CD4-positive, alpha-beta memory T cell (primary cell): Measurements from ENCODE around the gene PPBP. TPM values are rescaled to one million over a fixed set of nuclear protein-coding genes. Genes with fewer than 3 reads are reported as not detected.

Experiments used
- CTCF ChIA-PET: fragments of 350-600 bp; sonication (Branson Sonifier 250); formaldehyde crosslinking; loops from one replicate; lab custom pipeline; 2021; ENCODE audit warnings: inconsistent platforms; ENCODE audit not compliant: partially characterized antibody; lab: Charles Lee
- POLR2A ChIA-PET: fragments of 350-600 bp; sonication (Branson Sonifier 250); formaldehyde crosslinking; loops from one replicate; lab custom pipeline; 2021; ENCODE audit not compliant: partially characterized antibody; lab: Charles Lee
- DNase-seq, 5 donors: peaks; one replicate each; pipeline versions ENCODE4 v3.0.0 to v3.0.0-alpha.2; 2020 to 2022; ENCODE audit warnings: mixed read lengths in 1 of 5
- H3K27ac ChIP-seq: one replicate; pipeline ENCODE4 v1.7.0; 2013; ENCODE audit warnings: low read depth, low read length
- H3K27me3 ChIP-seq: 2 replicates; pipeline ENCODE4 v1.7.0; 2013; ENCODE audit warnings: mild to moderate bottlenecking, low read length, moderate library complexity; ENCODE audit not compliant: insufficient read depth
- H3K36me3 ChIP-seq: 2 replicates; pipeline ENCODE4 v1.7.0; 2013; ENCODE audit warnings: mild to moderate bottlenecking, low read length, moderate library complexity; ENCODE audit not compliant: insufficient read depth
- H3K4me1 ChIP-seq: 2 replicates; pipeline ENCODE4 v1.7.0; 2013; ENCODE audit warnings: mild to moderate bottlenecking, low read length, moderate library complexity; ENCODE audit not compliant: insufficient read depth
- H3K4me3 ChIP-seq, 2 donors: one replicate each; pipeline ENCODE4 v1.7.0; 2013; ENCODE audit warnings: low read length in 2 of 2, mild to moderate bottlenecking in 1 of 2
- H3K9me3 ChIP-seq, 2 donors: one replicate each; pipeline ENCODE4 v1.7.0; 2013; ENCODE audit warnings: low read length in 2 of 2, control low read depth in 1 of 2; ENCODE audit not compliant: control insufficient read depth in 1 of 2
- H3K27ac Mint-ChIP-seq, 7 donors: one replicate each; pipeline ENCODE4 v1.8.0; 2020 to 2021; ENCODE audit warnings: mixed read lengths in 7 of 7, mild to moderate bottlenecking in 6 of 7, inconsistent platforms in 3 of 7, moderate library complexity in 3 of 7
- H3K27me3 Mint-ChIP-seq, 2 donors: one replicate each; pipeline ENCODE4 v1.8.0; 2020 to 2021; ENCODE audit warnings: mixed read lengths in 2 of 2
- H3K36me3 Mint-ChIP-seq, 2 donors: one replicate each; pipeline ENCODE4 v1.8.0; 2020 to 2021; ENCODE audit warnings: mixed read lengths in 2 of 2, inconsistent platforms in 1 of 2, mild to moderate bottlenecking in 1 of 2
- H3K4me1 Mint-ChIP-seq, 4 donors: one replicate each; pipeline ENCODE4 v1.8.0; 2020 to 2021; ENCODE audit warnings: mixed read lengths in 4 of 4, mild to moderate bottlenecking in 1 of 4
- H3K4me3 Mint-ChIP-seq, 8 donors: one replicate each; pipeline ENCODE4 v1.8.0; 2020 to 2021; ENCODE audit warnings: mixed read lengths in 8 of 8, mild to moderate bottlenecking in 7 of 8, moderate library complexity in 6 of 8, inconsistent platforms in 3 of 8
- H3K9me3 Mint-ChIP-seq, 8 donors: one replicate each; pipeline ENCODE4 v1.8.0; 2020 to 2021; ENCODE audit warnings: mixed read lengths in 8 of 8, mild to moderate bottlenecking in 5 of 8, inconsistent platforms in 3 of 8, moderate library complexity in 1 of 8
- intact Hi-C: fragments of 100-400 bp; cut with micrococcal nuclease; formaldehyde crosslinking; loops from one replicate; pipeline ENCODE4 v1.15.1; 2023
- polyA plus RNA-seq, 2 donors: library from polyadenylated mRNA; unstranded; fragments of 300-500 nt; fragmentation: Illumina TruSeq; gene quantifications; one replicate each; pipeline ENCODE4 v1.2.3, GENCODE V29; 2021
- total RNA-seq, 2 experiments: library from RNA; stranded (reverse); gene quantifications; one replicate each; pipeline ENCODE4 v1.2.3, GENCODE V29; 2021

PPBP gene, protein sequence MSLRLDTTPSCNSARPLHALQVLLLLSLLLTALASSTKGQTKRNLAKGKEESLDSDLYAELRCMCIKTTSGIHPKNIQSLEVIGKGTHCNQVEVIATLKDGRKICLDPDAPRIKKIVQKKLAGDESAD
- not detected for total RNA-seq
- polyA plus RNA-seq: under 1 TPM in 1 of 2 donors, not detected in 1; 0.40 TPM

GRCh38 chr4:73988061-73988460 lies at the start of gene PPBP:
Gene PPBP, minus strand, starts transcription at chr4:73988190. Its CDS starts 87 bp downstream, at chr4:73988103.
- no peaks in the 10 kb centered on the region for H3K9me3 ChIP-seq
- no peaks in the 10 kb centered on the region for H3K36me3 Mint-ChIP-seq
- H3K4me3 ChIP-seq: no peak within 1 kb of the TSS
- H3K4me1 ChIP-seq: no peaks in the 10 kb centered on the region
- H3K36me3 ChIP-seq: no peaks in the 10 kb centered on the region
- no peak for DNase-seq
- no peaks in the 10 kb centered on the region for H3K27me3 ChIP-seq
- ChIA-PET POLR2A (no interaction called here), CTCF (no interaction called here)
- peaks cover 0 to 2% (median 0%) of the 10 kb centered on the region in 8 donors for H3K9me3 Mint-ChIP-seq
- no peak within 1 kb of the TSS for H3K27ac ChIP-seq
- peaks cover 1 to 2% of the 10 kb centered on the region in 2 donors for H3K27me3 Mint-ChIP-seq
- intact Hi-C loops: no loop called here
- H3K27ac Mint-ChIP-seq: no peak within 1 kb of the TSS
- no peaks in the 10 kb centered on the region for H3K4me1 Mint-ChIP-seq
- no peak within 1 kb of the TSS for H3K4me3 Mint-ChIP-seq

- Histone ChIP-seq H3K4me1 (no peaks in the 10 kb centered on the region), H3K27ac (no peak overlapping the region), H3K27me3 (no peaks in the 10 kb centered on the region), H3K36me3 (no peaks in the 10 kb centered on the region), H3K9me3 (no peaks in the 10 kb centered on the region), H3K4me3 (no peak overlapping the region)
- H3K4me3 Mint-ChIP-seq: peak overlapping the region in 4 of 8 donors; percentile 61 to 84 (median 71)
- no peak overlapping the region for H3K27ac Mint-ChIP-seq
- peaks cover 0 to 7% (median 0%) of the 10 kb centered on the region in 8 donors for H3K9me3 Mint-ChIP-seq
- ChIA-PET CTCF (interaction anchor here (0.7 kb wide), 1 partner anchor 1736 kb away, joined by 3 read pairs; no protein-coding TSS in a partner anchor), POLR2A (no interaction called here)
- H3K36me3 Mint-ChIP-seq: no peaks in the 10 kb centered on the region
- DNase-seq: no peak
- peaks cover 29 to 30% of the 10 kb centered on the region in 2 donors for H3K27me3 Mint-ChIP-seq
- peaks cover 6 to 14% (median 11%) of the 10 kb centered on the region in 4 donors for H3K4me1 Mint-ChIP-seq
- intact Hi-C loops: no loop called here
Observed at GRCh38 chr4:74037076-74037955, 49.3 kb upstream of the PPBP start.

- Histone ChIP-seq H3K27me3 (no peaks in the 10 kb centered on the region), H3K4me3 (no peak overlapping the region), H3K4me1 (no peaks in the 10 kb centered on the region), H3K36me3 (no peaks in the 10 kb centered on the region), H3K27ac (no peak overlapping the region), H3K9me3 (no peaks in the 10 kb centered on the region)
- POLR2A ChIA-PET: no interaction called here
- CTCF ChIA-PET: no interaction called here
- H3K4me1 Mint-ChIP-seq: peaks cover 2 to 6% (median 5%) of the 10 kb centered on the region in 4 donors
- intact Hi-C loops: no loop called here
- H3K27ac Mint-ChIP-seq: no peak overlapping the region
- H3K9me3 Mint-ChIP-seq: peaks cover 0 to 3% (median 0%) of the 10 kb centered on the region in 8 donors
- peaks cover 12 to 13% of the 10 kb centered on the region in 2 donors for H3K27me3 Mint-ChIP-seq
- no peak for DNase-seq
- no peaks in the 10 kb centered on the region for H3K36me3 Mint-ChIP-seq
- H3K4me3 Mint-ChIP-seq: no peak overlapping the region
Observed at GRCh38 chr4:74033739-74034138, 45.7 kb upstream of the PPBP start.

DNA sequence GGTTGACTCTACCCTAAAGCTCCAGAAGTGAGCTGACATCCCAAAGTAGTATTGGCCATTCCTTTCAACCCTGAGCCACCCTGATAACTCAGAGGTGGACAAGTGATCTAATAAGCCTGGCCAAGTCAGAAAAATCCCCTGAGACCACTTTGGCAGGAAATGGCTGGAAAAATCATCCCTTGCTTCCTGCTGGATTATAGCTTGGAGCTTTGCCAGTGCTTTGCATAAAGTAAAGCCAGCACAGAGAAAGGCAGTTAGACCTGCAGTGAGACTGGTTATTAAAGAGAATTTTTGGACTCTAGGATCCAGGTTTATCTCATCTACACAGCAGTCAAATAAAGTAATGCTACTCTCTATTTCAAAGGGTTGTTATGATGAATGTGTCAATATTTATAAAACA lies 44.1 kb upstream of the PPBP start:
- CTCF ChIA-PET: no interaction called here
- intact Hi-C loops: no loop called here
- DNase-seq: no peak
- H3K27me3 ChIP-seq: no peaks in the 10 kb centered on the region
- no peaks in the 10 kb centered on the region for H3K36me3 ChIP-seq
- H3K4me1 ChIP-seq: no peaks in the 10 kb centered on the region
- Mint-ChIP-seq H3K36me3 (no peaks in the 10 kb centered on the region), H3K4me3 (no peak overlapping the region), H3K27ac (no peak overlapping the region), H3K27me3 (peaks cover 2 to 3% of the 10 kb centered on the region in 2 donors), H3K4me1 (no peaks in the 10 kb centered on the region), H3K9me3 (peaks cover 0 to 4% (median 0%) of the 10 kb centered on the region in 8 donors)
- H3K27ac ChIP-seq: no peak overlapping the region
- no peaks in the 10 kb centered on the region for H3K9me3 ChIP-seq
- POLR2A ChIA-PET: no interaction called here
- H3K4me3 ChIP-seq: no peak overlapping the region

- Mint-ChIP-seq H3K36me3 (no peaks in the 10 kb centered on the region), H3K4me1 (no peaks in the 10 kb centered on the region)
Observed at GRCh38 chr4:74031576-74031975, 43.6 kb upstream of the PPBP start.

DNA sequence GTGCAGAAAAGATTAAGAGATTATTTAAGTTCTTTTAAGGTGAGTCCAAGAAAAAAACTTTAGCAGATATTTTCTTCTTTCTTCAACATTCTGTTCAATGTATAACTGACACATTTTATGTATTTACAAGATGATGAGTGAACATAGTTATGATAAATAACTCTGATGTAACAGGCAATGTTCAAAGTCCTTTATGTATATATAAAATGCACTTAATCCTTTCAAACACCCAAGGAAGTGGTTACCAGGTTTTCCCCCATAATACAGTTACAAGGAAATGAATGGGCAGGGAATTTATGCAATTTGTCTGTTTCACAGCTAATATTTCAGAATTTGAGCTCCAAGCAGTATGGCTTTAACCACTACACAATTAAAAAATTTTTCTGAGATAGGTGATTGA lies 42.3 kb upstream of the PPBP start:
- Mint-ChIP-seq H3K27me3 (no peaks in the 10 kb centered on the region), H3K4me3 (no peak overlapping the region), H3K36me3 (no peaks in the 10 kb centered on the region), H3K27ac (no peak overlapping the region), H3K4me1 (no peaks in the 10 kb centered on the region), H3K9me3 (peaks cover 0 to 4% (median under 1%) of the 10 kb centered on the region in 8 donors)
- DNase-seq: no peak
- intact Hi-C loops: no loop called here
- no peaks in the 10 kb centered on the region for H3K4me1 ChIP-seq
- no peaks in the 10 kb centered on the region for H3K27me3 ChIP-seq
- POLR2A ChIA-PET: no interaction called here
- no peak overlapping the region for H3K27ac ChIP-seq
- no peak overlapping the region for H3K4me3 ChIP-seq
- CTCF ChIA-PET: no interaction called here
- no peaks in the 10 kb centered on the region for H3K36me3 ChIP-seq
- no peaks in the 10 kb centered on the region for H3K9me3 ChIP-seq

More at GRCh38 chr4:74031576-74031975, 43.6 kb upstream of the PPBP start:
- Histone ChIP-seq H3K9me3 (no peaks in the 10 kb centered on the region), H3K36me3 (no peaks in the 10 kb centered on the region), H3K27ac (no peak overlapping the region), H3K4me3 (no peak overlapping the region), H3K27me3 (no peaks in the 10 kb centered on the region), H3K4me1 (no peaks in the 10 kb centered on the region)
- no peak for DNase-seq
- Mint-ChIP-seq H3K27ac (no peak overlapping the region), H3K27me3 (peaks cover 2% of the 10 kb centered on the region in 2 donors), H3K4me3 (no peak overlapping the region), H3K9me3 (peaks cover 0 to 4% (median 0%) of the 10 kb centered on the region in 8 donors)
- intact Hi-C loops: no loop called here
- ChIA-PET CTCF (no interaction called here), POLR2A (no interaction called here)

DNA sequence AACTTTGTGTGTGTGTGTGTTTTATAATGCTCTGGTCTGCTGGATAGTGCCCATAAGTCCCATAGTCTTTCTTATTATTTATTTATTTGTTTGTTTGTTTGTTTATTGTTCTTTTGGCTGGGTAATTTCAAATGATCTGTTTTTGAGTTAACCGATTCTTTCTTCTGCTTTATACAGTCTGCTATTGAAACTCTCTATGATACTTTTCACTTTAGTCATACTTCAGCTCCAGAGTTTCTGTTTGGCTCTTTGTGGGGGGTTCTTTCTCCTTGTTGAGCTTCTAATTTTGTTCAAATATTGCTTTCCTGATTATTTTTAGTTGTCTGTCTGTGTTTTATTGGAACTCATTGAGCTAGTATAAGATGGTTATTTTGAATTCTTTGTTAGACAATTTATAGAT lies 40.5 kb upstream of the PPBP start:
- no peak overlapping the region for H3K4me3 Mint-ChIP-seq
- POLR2A ChIA-PET: no interaction called here

More for the DNA sequence above, 40.5 kb upstream of the PPBP start:
- Histone ChIP-seq H3K4me1 (no peaks in the 10 kb centered on the region), H3K36me3 (no peaks in the 10 kb centered on the region), H3K9me3 (no peaks in the 10 kb centered on the region), H3K4me3 (no peak overlapping the region), H3K27me3 (no peaks in the 10 kb centered on the region), H3K27ac (no peak overlapping the region)
- peaks cover 0 to 4% (median under 1%) of the 10 kb centered on the region in 8 donors for H3K9me3 Mint-ChIP-seq
- no peaks in the 10 kb centered on the region for H3K4me1 Mint-ChIP-seq
- no peak overlapping the region for H3K27ac Mint-ChIP-seq
- H3K27me3 Mint-ChIP-seq: no peaks in the 10 kb centered on the region
- DNase-seq: no peak
- CTCF ChIA-PET: no interaction called here
- H3K36me3 Mint-ChIP-seq: no peaks in the 10 kb centered on the region
- intact Hi-C loops: no loop called here
